Caco-2 (cell line): ENCODE data around the gene ESYT1. TPM values are rescaled to one million over a fixed set of nuclear protein-coding genes. Genes with fewer than 3 reads are reported as not detected.

Experiments
- BruUV-seq: library from RNA; stranded (reverse); fragments of 400-500 nt; replicated peaks from 2 replicates; lab custom pipeline; 2021; lab: Mats Ljungman, UMichigan
- CTCF ChIA-PET: fragments of 300-600 bp; sonication (Branson Sonifier 250); formaldehyde crosslinking; loops from one replicate; lab custom pipeline; 2022; ENCODE audit warnings: antibody characterized with exemption; lab: Charles Lee
- POLR2A ChIA-PET: fragments of 300-600 bp; sonication (Branson Sonifier 250); formaldehyde crosslinking; loops from one replicate; lab custom pipeline; 2022; ENCODE audit warnings: antibody characterized with exemption; lab: Charles Lee
- DNase-seq, 2 experiments: peaks; one replicate each; pipeline versions ENCODE4 v3.0.0 to v3.0.0-alpha.2; 2020 to 2022
- H3K27me3 ChIP-seq: replicated peaks from 2 replicates; pipeline ENCODE4 v1.6.0; 2011; ENCODE audit warnings: low read length; ENCODE audit not compliant: control insufficient read depth, insufficient read depth
- H3K36me3 ChIP-seq: 2 replicates; pipeline ENCODE4 v1.5.1; 2011; ENCODE audit warnings: low read length; ENCODE audit not compliant: control insufficient read depth, insufficient read depth
- H3K4me1 ChIP-seq: fragments of 250-450 bp; sonication (Bioruptor Pico); 2 replicates; pipeline ENCODE4 v1.5.1; 2020; ENCODE audit warnings: mild to moderate bottlenecking
- H3K4me3 ChIP-seq: 2 replicates; pipeline ENCODE4 v1.5.1; 2011; ENCODE audit warnings: low read depth, mild to moderate bottlenecking, control low read depth, low read length
- H3K9me3 ChIP-seq: fragments of 250-450 bp; sonication (Bioruptor Pico); 2 replicates; pipeline ENCODE4 v1.5.1; 2020; ENCODE audit warnings: mild to moderate bottlenecking, moderate library complexity
- H3K27ac Mint-ChIP-seq: one replicate; pipeline ENCODE4 v1.8.0; 2022; ENCODE audit warnings: mixed read lengths; ENCODE audit not compliant: unreplicated experiment
- H3K27me3 Mint-ChIP-seq: one replicate; pipeline ENCODE4 v1.8.0; 2022; ENCODE audit warnings: mixed read lengths; ENCODE audit not compliant: insufficient read depth, unreplicated experiment
- H3K36me3 Mint-ChIP-seq: one replicate; pipeline ENCODE4 v1.8.0; 2022; ENCODE audit warnings: mild to moderate bottlenecking, mixed read lengths; ENCODE audit not compliant: insufficient read depth, unreplicated experiment
- H3K4me1 Mint-ChIP-seq: one replicate; pipeline ENCODE4 v1.8.0; 2022; ENCODE audit warnings: low read depth, mixed read lengths; ENCODE audit not compliant: unreplicated experiment
- H3K4me3 Mint-ChIP-seq: one replicate; pipeline ENCODE4 v1.8.0; 2022; ENCODE audit warnings: mild to moderate bottlenecking, moderate library complexity, mixed read lengths; ENCODE audit not compliant: unreplicated experiment
- H3K9me3 Mint-ChIP-seq: one replicate; pipeline ENCODE4 v1.8.0; 2022; ENCODE audit warnings: mixed read lengths; ENCODE audit not compliant: unreplicated experiment
- CTCF ChIP-seq, 2 experiments: fragments of 200-600 bp in 1 of 2; IDR thresholded peaks; 1 replicate in 1 of 2; 2 replicates in 1 of 2; pipeline versions ENCODE4 v1.5.1 to v1.8.0; 2011 to 2022; ENCODE audit warnings: antibody characterized with exemption in 1 of 2, control low read depth in 1 of 2, inconsistent platforms in 1 of 2, low read depth in 1 of 2, low read length in 1 of 2, mild to moderate bottlenecking in 1 of 2, moderate library complexity in 1 of 2; ENCODE audit not compliant: insufficient read depth in 1 of 2, severe bottlenecking in 1 of 2, unreplicated experiment in 1 of 2
- intact Hi-C: fragments of 100-400 bp; cut with micrococcal nuclease; formaldehyde crosslinking; loops from one replicate; pipeline ENCODE4 v1.10.0; 2022; ENCODE audit not compliant: unreplicated experiment
- total RNA-seq: library from RNA; stranded (reverse); gene quantifications from 2 replicates; pipeline ENCODE4 v1.2.3, GENCODE V29; 2022

The ESYT1 gene
- total RNA-seq, 1 experiment from 2014 or later: 79.0 TPM

- intact Hi-C loops: no loop called here
- Histone ChIP-seq H3K36me3 (peaks cover 18% of the 10 kb centered on the region), H3K4me3 (peak overlapping the region; percentile 74; the same call in 1 of the 2 replicates), H3K9me3 (no peaks in the 10 kb centered on the region), H3K27me3 (no peaks in the 10 kb centered on the region), H3K4me1 (peaks cover 24% of the 10 kb centered on the region)
- CTCF ChIA-PET: interaction anchor here (3.2 kb wide), 1 partner anchor 21 kb away, joined by 12 read pairs; the partner anchor contains the start of gene PA2G4
- DNase-seq: no peak
- no peak for TF ChIP-seq CTCF (IDR thresholded peaks at IDR 0.05; ENCODE audit: insufficient read depth in 1 of 2, low read depth in 1 of 2, low read length in 1 of 2, severe bottlenecking in 1 of 2, unreplicated experiment in 1 of 2)
- POLR2A ChIA-PET: no interaction called here
- H3K9me3 Mint-ChIP-seq: no peaks in the 10 kb centered on the region
- BruUV-seq: no TSS peak
- no peaks in the 10 kb centered on the region for H3K27me3 Mint-ChIP-seq
- H3K4me1 Mint-ChIP-seq: peaks cover 22% of the 10 kb centered on the region
- H3K4me3 Mint-ChIP-seq: peak overlapping the region; percentile 89
- peaks cover 81% of the 10 kb centered on the region for H3K36me3 Mint-ChIP-seq
- H3K27ac Mint-ChIP-seq: no peak overlapping the region
These were observed 45.1 kb upstream of the ESYT1 start for GRCh38 chr12:56082967-56083366.

- H3K27me3 Mint-ChIP-seq: no peaks in the 10 kb centered on the region
- H3K9me3 Mint-ChIP-seq: no peaks in the 10 kb centered on the region
- no peaks in the 10 kb centered on the region for H3K27me3 ChIP-seq
These were observed 43.0 kb upstream of the ESYT1 start for GRCh38 chr12:56084958-56085543.

GRCh38 chr12:56086096-56086495, 42.0 kb upstream of the ESYT1 start:
- H3K36me3 Mint-ChIP-seq: peaks cover 83% of the 10 kb centered on the region
- Histone ChIP-seq H3K27me3 (no peaks in the 10 kb centered on the region), H3K4me3 (no peak overlapping the region), H3K9me3 (no peaks in the 10 kb centered on the region), H3K4me1 (peaks cover 17% of the 10 kb centered on the region), H3K36me3 (peaks cover 19% of the 10 kb centered on the region)
- peak; percentile 64 to 70 for DNase-seq
- peak overlapping the region; percentile 57 for H3K27ac Mint-ChIP-seq
- ChIA-PET CTCF (interaction anchor here (0.6 to 2.0 kb wide), 5 partner anchors 8 to 41 kb away, joined by 3 to 6 read pairs (median 4); partner anchors contain the start of gene PA2G4), POLR2A (interaction anchor here (0.6 to 0.7 kb wide), 2 partner anchors 1282 to 1391 kb away, joined by 3 to 4 read pairs; no protein-coding TSS in a partner anchor)
- no peaks in the 10 kb centered on the region for H3K27me3 Mint-ChIP-seq
- intact Hi-C loops: no loop called here
- BruUV-seq: no TSS peak
- H3K4me3 Mint-ChIP-seq: peak overlapping the region; percentile 37
- H3K9me3 Mint-ChIP-seq: no peaks in the 10 kb centered on the region
- no peak for TF ChIP-seq CTCF (IDR thresholded peaks at IDR 0.05; ENCODE audit: insufficient read depth in 1 of 2, low read depth in 1 of 2, low read length in 1 of 2, severe bottlenecking in 1 of 2, unreplicated experiment in 1 of 2)
- H3K4me1 Mint-ChIP-seq: peaks cover 22% of the 10 kb centered on the region

More at GRCh38 chr12:56084958-56085543, 43.0 kb upstream of the ESYT1 start:
- H3K4me1 Mint-ChIP-seq: peaks cover 22% of the 10 kb centered on the region
- peaks cover 20% of the 10 kb centered on the region for H3K4me1 ChIP-seq
- ChIA-PET CTCF (interaction anchor here (0.6 to 2.0 kb wide), 6 partner anchors 19 to 111 kb away, joined by 3 to 6 read pairs (median 4); partner anchors contain the start of genes PA2G4, RAB5B and SMARCC2), POLR2A (no interaction called here)
- H3K36me3 Mint-ChIP-seq: peaks cover 85% of the 10 kb centered on the region
- no peak overlapping the region for H3K27ac Mint-ChIP-seq
- no peak overlapping the region for H3K4me3 ChIP-seq
- H3K36me3 ChIP-seq: peaks cover 19% of the 10 kb centered on the region
- TF ChIP-seq CTCF (IDR thresholded peaks at IDR 0.05; ENCODE audit: insufficient read depth in 1 of 2, low read depth in 1 of 2, low read length in 1 of 2, severe bottlenecking in 1 of 2, unreplicated experiment in 1 of 2): peak in 1 of 2 experiments; percentile 14
- intact Hi-C loops: no loop called here
- no TSS peak for BruUV-seq
- peak in 1 of 2 experiments; percentile 44 for DNase-seq
- H3K4me3 Mint-ChIP-seq: no peak overlapping the region
- H3K9me3 ChIP-seq: no peaks in the 10 kb centered on the region
